ENCODE results near the gene PIR. TPM values are rescaled to one million over a fixed set of nuclear protein-coding genes. Genes with fewer than 3 reads are reported as not detected.

Gene PIR
- total and polyA plus RNA-seq, 2 of the 8 experiments (the other 6 are each of a cell fraction or from before 2014, with no cell fraction given), result 6.4 to 10.3 TPM

- TF ChIP-seq EZH2 (IDR thresholded peaks at IDR 0.05; ENCODE audit: low read depth, low read length, severe bottlenecking), result no peak
Observed at GRCh38 chrX:15376956-15377355, 116.2 kb downstream of the PIR start (continued).

Measured in H1 (cell line).